GM12801 (cell line): ENCODE measurements around the gene SESN3.

Experiments used
- TF ChIP-seq, protein P1 (sequence below): IDR thresholded peaks from one replicate; pipeline ENCODE4 v1.5.1; 2011; ENCODE audit warnings: control low read depth; ENCODE audit not compliant: insufficient read length; ENCODE audit errors: extremely low read depth

SESN3 gene

DNA sequence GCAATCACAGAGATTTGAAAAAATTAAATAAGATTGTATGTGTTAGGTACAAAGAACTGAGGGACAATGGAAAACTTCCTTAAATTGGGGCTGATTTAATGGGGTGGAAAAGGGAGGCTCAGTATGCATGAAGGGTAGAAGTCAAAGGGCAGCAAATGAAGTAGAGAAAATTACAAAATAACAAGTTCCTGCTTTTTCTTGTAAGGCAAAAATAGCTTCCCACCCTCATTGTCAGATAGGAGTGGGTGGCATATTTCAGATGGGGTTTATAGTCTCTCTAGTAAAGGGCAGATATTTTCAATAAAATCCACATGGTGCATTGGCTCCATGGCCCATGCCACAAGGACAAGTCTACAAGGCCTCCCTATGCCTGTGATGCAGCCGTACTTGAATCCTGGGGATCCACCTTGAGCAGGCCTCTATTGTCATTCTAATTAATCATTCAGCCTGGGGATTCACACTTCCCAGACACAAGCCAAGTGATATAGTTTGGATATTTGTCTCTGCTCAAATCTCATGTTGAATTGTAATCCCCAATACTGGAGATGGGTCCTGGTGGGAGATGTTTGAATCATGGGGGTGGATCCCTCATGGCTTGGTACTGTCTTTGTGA, 36.7 kb upstream of the SESN3 start:
- TF ChIP-seq, protein P1, sequence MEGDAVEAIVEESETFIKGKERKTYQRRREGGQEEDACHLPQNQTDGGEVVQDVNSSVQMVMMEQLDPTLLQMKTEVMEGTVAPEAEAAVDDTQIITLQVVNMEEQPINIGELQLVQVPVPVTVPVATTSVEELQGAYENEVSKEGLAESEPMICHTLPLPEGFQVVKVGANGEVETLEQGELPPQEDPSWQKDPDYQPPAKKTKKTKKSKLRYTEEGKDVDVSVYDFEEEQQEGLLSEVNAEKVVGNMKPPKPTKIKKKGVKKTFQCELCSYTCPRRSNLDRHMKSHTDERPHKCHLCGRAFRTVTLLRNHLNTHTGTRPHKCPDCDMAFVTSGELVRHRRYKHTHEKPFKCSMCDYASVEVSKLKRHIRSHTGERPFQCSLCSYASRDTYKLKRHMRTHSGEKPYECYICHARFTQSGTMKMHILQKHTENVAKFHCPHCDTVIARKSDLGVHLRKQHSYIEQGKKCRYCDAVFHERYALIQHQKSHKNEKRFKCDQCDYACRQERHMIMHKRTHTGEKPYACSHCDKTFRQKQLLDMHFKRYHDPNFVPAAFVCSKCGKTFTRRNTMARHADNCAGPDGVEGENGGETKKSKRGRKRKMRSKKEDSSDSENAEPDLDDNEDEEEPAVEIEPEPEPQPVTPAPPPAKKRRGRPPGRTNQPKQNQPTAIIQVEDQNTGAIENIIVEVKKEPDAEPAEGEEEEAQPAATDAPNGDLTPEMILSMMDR = no peak

- TF ChIP-seq, protein P1 = no peak
Measured at GRCh38 chr11:95266751-95267374, 35.9 kb upstream of the SESN3 start.

GRCh38 chr11:95264881-95265280, 33.9 kb upstream of the SESN3 start:
- TF ChIP-seq, protein P1 = no peak

DNA sequence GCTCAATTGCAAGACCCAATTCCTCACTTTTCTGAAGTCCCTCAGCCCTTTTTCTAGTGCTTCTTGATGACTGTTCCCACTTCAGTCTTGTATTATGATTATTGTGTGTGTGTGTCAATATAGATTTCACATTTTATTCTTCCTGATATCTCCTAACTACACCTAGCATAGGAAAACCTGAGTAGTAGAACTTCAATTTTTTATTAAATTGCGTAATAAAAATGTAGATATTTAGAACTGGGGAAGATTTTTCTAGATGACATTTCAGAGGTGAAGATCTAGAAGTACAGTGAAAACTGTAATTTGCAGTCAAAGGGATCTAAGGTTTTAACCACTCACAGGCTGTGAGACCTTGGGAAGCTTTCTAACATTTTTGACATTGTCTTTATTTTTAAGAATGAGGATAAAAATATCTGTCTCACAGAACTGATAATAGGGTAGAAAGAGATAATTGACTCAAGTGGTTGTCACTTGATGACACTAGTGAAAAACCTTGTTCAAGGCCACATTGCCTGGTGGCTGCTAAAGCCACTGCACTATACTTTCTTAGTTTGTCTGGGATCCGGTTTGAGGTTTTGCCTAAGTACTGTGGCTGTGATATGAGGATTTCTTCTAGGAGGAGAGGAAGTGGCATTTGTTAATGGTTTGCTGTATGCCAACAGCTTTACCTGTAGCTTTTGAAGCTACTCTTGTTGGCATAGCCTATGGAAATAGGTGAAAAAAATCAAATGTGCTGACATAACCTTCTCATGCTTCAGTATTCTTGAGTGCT, 32.2 kb upstream of the SESN3 start:
- TF ChIP-seq, protein P1 = no peak

DNA sequence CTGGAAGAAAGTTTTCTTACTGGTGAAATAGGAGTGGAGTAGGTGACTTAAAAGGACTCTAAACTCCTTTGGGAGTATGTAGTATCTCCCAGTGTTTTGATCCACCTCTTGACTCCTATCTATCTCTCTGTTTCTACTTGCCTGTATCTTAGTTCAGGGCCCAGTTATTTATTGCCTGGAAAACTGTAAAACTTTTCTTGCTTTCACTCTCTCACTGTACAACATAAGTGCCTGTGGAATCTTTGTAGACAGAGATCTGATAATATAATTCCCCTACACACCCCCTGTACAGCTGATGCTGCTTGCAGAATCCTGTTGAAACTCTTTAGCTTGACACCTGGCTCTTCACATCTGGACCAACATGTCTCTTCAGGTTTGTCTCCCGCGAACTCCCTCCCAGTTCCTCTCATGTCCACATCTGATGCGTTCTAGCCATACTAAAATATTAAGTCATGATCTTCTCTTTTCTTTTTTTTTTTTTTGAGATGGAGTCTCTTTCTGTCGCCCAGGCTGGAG, 26.5 kb upstream of the SESN3 start:
- TF ChIP-seq, protein P1 = no peak

GRCh38 chr11:95256321-95256779, 25.3 kb upstream of the SESN3 start:
- TF ChIP-seq, protein P1 = no peak
